Neuron (in vitro differentiated cells): ENCODE data around the gene TUBA3C.
"Not testable (repeated sequence)": the region's sequence is repeated elsewhere in the genome, so short reads cannot be mapped to it uniquely, and the experiment has no call there.

Experiments used
- H2AFZ ChIP-seq: one replicate; pipeline ENCODE4 v1.6.1; 2013; ENCODE audit warnings: low read depth, mild to moderate bottlenecking, inconsistent platforms, low read length, moderate library complexity
- H3K27me3 ChIP-seq: one replicate; pipeline ENCODE4 v1.6.1; 2013; ENCODE audit warnings: low read length; ENCODE audit not compliant: insufficient read depth
- H3K36me3 ChIP-seq: one replicate; pipeline ENCODE4 v1.6.1; 2013; ENCODE audit warnings: low read length; ENCODE audit not compliant: insufficient read depth
- H3K4me1 ChIP-seq: one replicate; pipeline ENCODE4 v1.6.1; 2013; ENCODE audit warnings: low read length; ENCODE audit not compliant: insufficient read depth
- H3K4me3 ChIP-seq: 2 replicates; pipeline ENCODE4 v1.5.1; 2013; ENCODE audit warnings: mild to moderate bottlenecking, low read length, moderate library complexity
- H3K9me3 ChIP-seq: one replicate; pipeline ENCODE4 v1.6.1; 2013; ENCODE audit warnings: low read length

Gene TUBA3C

GRCh38 chr13:19178901-19179593 is 2.6 kb downstream of the TUBA3C start:
- H3K4me1 ChIP-seq, result no peaks in the 10 kb centered on the region
- H3K27me3 ChIP-seq, result no peaks in the 10 kb centered on the region
- H3K4me3 ChIP-seq, result no peak overlapping the region
- H2AFZ ChIP-seq, result no peak overlapping the region
- H3K9me3 ChIP-seq, result no peaks in the 10 kb centered on the region
- no peaks in the 10 kb centered on the region for H3K36me3 ChIP-seq

GRCh38 chr13:19176981-19177776 is 4.4 kb downstream of the TUBA3C start:
- H2AFZ ChIP-seq, H3K4me1 ChIP-seq, H3K4me3 ChIP-seq, H3K9me3 ChIP-seq, H3K36me3 ChIP-seq, H3K27me3 ChIP-seq: not testable (repeated sequence)

GRCh38 chr13:19173752-19174151 is 7.9 kb downstream of the TUBA3C start:
- no peak overlapping the region for H3K4me3 ChIP-seq
- no peaks in the 10 kb centered on the region for H3K4me1 ChIP-seq
- H3K9me3 ChIP-seq, result no peaks in the 10 kb centered on the region
- no peak overlapping the region for H2AFZ ChIP-seq
- H3K27me3 ChIP-seq, result no peaks in the 10 kb centered on the region
- no peaks in the 10 kb centered on the region for H3K36me3 ChIP-seq

- Histone ChIP-seq H3K9me3 (no peaks in the 10 kb centered on the region), H2AFZ (no peak overlapping the region), H3K4me1 (no peaks in the 10 kb centered on the region), H3K36me3 (no peaks in the 10 kb centered on the region), H3K4me3 (no peak overlapping the region), H3K27me3 (no peaks in the 10 kb centered on the region)
Observed at GRCh38 chr13:19172647-19173030, 9.0 kb downstream of the TUBA3C start.

GRCh38 chr13:19172007-19172646 is 9.5 kb downstream of the TUBA3C start:
- Histone ChIP-seq H3K36me3 (no peaks in the 10 kb centered on the region), H3K9me3 (no peaks in the 10 kb centered on the region), H3K4me3 (no peak overlapping the region), H3K27me3 (no peaks in the 10 kb centered on the region), H2AFZ (no peak overlapping the region), H3K4me1 (no peaks in the 10 kb centered on the region)

GRCh38 chr13:19171563-19171962 is 10.1 kb downstream of the TUBA3C start:
- Histone ChIP-seq H2AFZ (no peak overlapping the region), H3K4me1 (no peaks in the 10 kb centered on the region)

GRCh38 chr13:19169991-19170390 is 11.6 kb downstream of the TUBA3C start:
- H3K36me3 ChIP-seq, result no peaks in the 10 kb centered on the region
- no peak overlapping the region for H3K4me3 ChIP-seq
- H3K9me3 ChIP-seq, result no peaks in the 10 kb centered on the region
- H3K27me3 ChIP-seq, result no peaks in the 10 kb centered on the region
- H3K4me1 ChIP-seq, result no peaks in the 10 kb centered on the region
- H2AFZ ChIP-seq, result no peak overlapping the region

More at GRCh38 chr13:19171563-19171962, 10.1 kb downstream of the TUBA3C start:
- H3K9me3 ChIP-seq, result no peaks in the 10 kb centered on the region
- H3K4me3 ChIP-seq, result no peak overlapping the region
- H3K27me3 ChIP-seq, result no peaks in the 10 kb centered on the region
- H3K36me3 ChIP-seq, result no peaks in the 10 kb centered on the region

- Histone ChIP-seq H3K4me1 (no peaks in the 10 kb centered on the region), H2AFZ (no peak overlapping the region), H3K4me3 (no peak overlapping the region), H3K36me3 (no peaks in the 10 kb centered on the region), H3K27me3 (no peaks in the 10 kb centered on the region), H3K9me3 (no peaks in the 10 kb centered on the region)
Observed at GRCh38 chr13:19169496-19169895, 12.1 kb downstream of the TUBA3C start.

- no peak overlapping the region for H2AFZ ChIP-seq
- no peak overlapping the region for H3K4me3 ChIP-seq
- no peaks in the 10 kb centered on the region for H3K4me1 ChIP-seq
- H3K36me3 ChIP-seq, result no peaks in the 10 kb centered on the region
- H3K9me3 ChIP-seq, result no peaks in the 10 kb centered on the region
- no peaks in the 10 kb centered on the region for H3K27me3 ChIP-seq
Observed at GRCh38 chr13:19161308-19161707, 20.3 kb downstream of the TUBA3C start.

GRCh38 chr13:19159761-19160420 is 21.7 kb downstream of the TUBA3C start:
- no peaks in the 10 kb centered on the region for H3K9me3 ChIP-seq

GRCh38 chr13:19159181-19159580 is 22.4 kb downstream of the TUBA3C start:
- no peaks in the 10 kb centered on the region for H3K27me3 ChIP-seq
- no peak overlapping the region for H2AFZ ChIP-seq
- no peak overlapping the region for H3K4me3 ChIP-seq
- H3K4me1 ChIP-seq, result no peaks in the 10 kb centered on the region
- no peaks in the 10 kb centered on the region for H3K9me3 ChIP-seq
- H3K36me3 ChIP-seq, result no peaks in the 10 kb centered on the region

More at GRCh38 chr13:19159761-19160420, 21.7 kb downstream of the TUBA3C start:
- Histone ChIP-seq H3K36me3 (no peaks in the 10 kb centered on the region), H3K4me3 (no peak overlapping the region), H3K27me3 (no peaks in the 10 kb centered on the region), H3K4me1 (no peaks in the 10 kb centered on the region), H2AFZ (no peak overlapping the region)

- H3K27me3 ChIP-seq, result no peaks in the 10 kb centered on the region
- H3K4me1 ChIP-seq, result no peaks in the 10 kb centered on the region
- H3K36me3 ChIP-seq, result no peaks in the 10 kb centered on the region
- no peak overlapping the region for H2AFZ ChIP-seq
- no peaks in the 10 kb centered on the region for H3K9me3 ChIP-seq
- no peak overlapping the region for H3K4me3 ChIP-seq
Observed at GRCh38 chr13:19158526-19159174, 23.0 kb downstream of the TUBA3C start.
